CD4-positive, alpha-beta T cell (primary cell): Measurements from ENCODE around the gene LRRC57. TPM values are rescaled to one million over a fixed set of nuclear protein-coding genes. Genes with fewer than 3 reads are reported as not detected.
A peak's percentile ranks its signal among the peaks of the same experiment; 100 is the strongest.

Experiments
- ATAC-seq: fragments of 200-7000 bp; cut with Tn5 transposase; one replicate; pipeline ENCODE4 v1.10.0; 2022; ENCODE audit warnings: mild to moderate bottlenecking; ENCODE audit not compliant: poor library complexity
- CTCF ChIA-PET: fragments of 350-600 bp; sonication (Branson Sonifier 250); formaldehyde crosslinking; loops from one replicate; lab custom pipeline; 2021; ENCODE audit warnings: antibody characterized with exemption, inconsistent platforms; lab: Charles Lee
- POLR2A ChIA-PET: fragments of 350-600 bp; sonication (Branson Sonifier 250); formaldehyde crosslinking; loops from one replicate; lab custom pipeline; 2021; ENCODE audit warnings: antibody characterized with exemption, inconsistent platforms; lab: Charles Lee
- DNase-seq, 14 experiments: peaks; one replicate each; pipeline ENCODE4 v3.0.0-alpha.2; 2013 to 2020; ENCODE audit warnings: mixed read lengths in 2 of 14
- H3K27ac ChIP-seq, 2 donors: one replicate each; pipeline versions ENCODE4 v1.5.1 to v1.7.0; 2013; ENCODE audit warnings: low read length in 2 of 2, low read depth in 1 of 2, mild to moderate bottlenecking in 1 of 2
- H3K27me3 ChIP-seq, 2 experiments: 1 replicate in 1 of 2; 2 replicates in 1 of 2; pipeline versions ENCODE4 v1.6.1 to v1.7.0; 2013; ENCODE audit warnings: low read length in 2 of 2, control low read depth in 1 of 2, mild to moderate bottlenecking in 1 of 2, moderate library complexity in 1 of 2; ENCODE audit not compliant: insufficient read depth in 2 of 2, control insufficient read depth in 1 of 2
- H3K36me3 ChIP-seq: one replicate; pipeline ENCODE4 v1.6.1; 2013; ENCODE audit warnings: low read length, control low read depth; ENCODE audit not compliant: insufficient read depth
- H3K4me1 ChIP-seq: one replicate; pipeline ENCODE4 v1.6.1; 2013; ENCODE audit warnings: low read length, control low read depth; ENCODE audit not compliant: insufficient read depth
- H3K4me3 ChIP-seq: one replicate; pipeline ENCODE4 v1.5.1; 2013; ENCODE audit warnings: mild to moderate bottlenecking, low read length, moderate library complexity
- H3K9me3 ChIP-seq, 2 experiments: 1 replicate in 1 of 2; 2 replicates in 1 of 2; pipeline versions ENCODE4 v1.6.1 to v1.7.0; 2013; ENCODE audit warnings: low read length in 2 of 2, mild to moderate bottlenecking in 2 of 2, control low read depth in 1 of 2, moderate library complexity in 1 of 2; ENCODE audit not compliant: control insufficient read depth in 1 of 2, insufficient read depth in 1 of 2
- H3K27ac Mint-ChIP-seq: one replicate; pipeline ENCODE4 v1.8.0; 2020; ENCODE audit warnings: mixed read lengths
- H3K27me3 Mint-ChIP-seq: one replicate; pipeline ENCODE4 v1.8.0; 2021; ENCODE audit warnings: mixed read lengths
- H3K36me3 Mint-ChIP-seq: one replicate; pipeline ENCODE4 v1.8.0; 2021; ENCODE audit warnings: low read depth, mixed read lengths
- H3K4me1 Mint-ChIP-seq: one replicate; pipeline ENCODE4 v1.8.0; 2021; ENCODE audit warnings: low read depth, mixed read lengths
- H3K4me3 Mint-ChIP-seq: one replicate; pipeline ENCODE4 v1.8.0; 2020; ENCODE audit warnings: mild to moderate bottlenecking, mixed read lengths
- H3K9me3 Mint-ChIP-seq: one replicate; pipeline ENCODE4 v1.8.0; 2020; ENCODE audit warnings: mixed read lengths
- CTCF ChIP-seq: fragments of 200-600 bp; IDR thresholded peaks from one replicate; pipeline ENCODE4 v1.8.0; 2022; ENCODE audit warnings: antibody characterized with exemption, mild to moderate bottlenecking
- intact Hi-C, 2 experiments: fragments of 100-400 bp; cut with DNase I in 1 of 2; cut with micrococcal nuclease in 1 of 2; formaldehyde crosslinking; loops; one replicate each; pipeline versions ENCODE4 v1.15.1 to v1.9.0; 2023 to 2025; cut with DNase I, micrococcal nuclease
- total RNA-seq, 174 experiments: library from RNA in 2 of 174; stranded (reverse) in 2 of 174; gene quantifications; one replicate each; pipeline ENCODE4 v1.2.3 and lab custom pipeline; 2021 to 2026

The LRRC57 gene
- total RNA-seq, 2 experiments from 2014 or later: 25.8 to 29.6 TPM

- no peaks in the 10 kb centered on the region for H3K27me3 Mint-ChIP-seq
- intact Hi-C loops: loop anchor here in 1 of 2 experiments (5.0 kb wide), 1 partner anchor 107 kb away; no protein-coding TSS in a partner anchor
- peak overlapping the region; percentile 15 for H3K27ac Mint-ChIP-seq
- no peak overlapping the region for H3K4me3 Mint-ChIP-seq
- H3K4me3 ChIP-seq: no peak overlapping the region
- no peak for TF ChIP-seq CTCF
- no peaks in the 10 kb centered on the region for H3K9me3 Mint-ChIP-seq
- H3K27me3 ChIP-seq: no peaks in the 10 kb centered on the region
- H3K4me1 Mint-ChIP-seq: peaks cover 49% of the 10 kb centered on the region
- ATAC-seq: no peak
- POLR2A ChIA-PET: interaction anchor here (1.1 to 1.9 kb wide), 2 partner anchors 10 to 50 kb away, joined by 3 to 5 read pairs; partner anchors contain the start of gene SNAP23
- H3K27ac ChIP-seq: peak overlapping the region in 1 of 2 donors; percentile 5
- H3K36me3 ChIP-seq: peaks cover 21% of the 10 kb centered on the region
- CTCF ChIA-PET: interaction anchor here (0.7 to 1.0 kb wide), 2 partner anchors 23 to 36 kb away, joined by 3 read pairs; no protein-coding TSS in a partner anchor
- no peaks in the 10 kb centered on the region for H3K9me3 ChIP-seq
- H3K4me1 ChIP-seq: peaks cover 21% of the 10 kb centered on the region
- DNase-seq: peak in 1 of 14 experiments; percentile 8
- H3K36me3 Mint-ChIP-seq: peaks cover 63% of the 10 kb centered on the region
These were observed 3.6 kb downstream of the LRRC57 start for GRCh38 chr15:42544853-42545629.

GRCh38 chr15:42533246-42533645, 15.3 kb downstream of the LRRC57 start:
- Histone ChIP-seq H3K4me1 (no peaks in the 10 kb centered on the region), H3K27ac (no peak overlapping the region), H3K27me3 (no peaks in the 10 kb centered on the region), H3K9me3 (no peaks in the 10 kb centered on the region), H3K36me3 (peaks cover 31% of the 10 kb centered on the region), H3K4me3 (no peak overlapping the region)
- Mint-ChIP-seq H3K27ac (no peak overlapping the region), H3K36me3 (peaks cover 51% of the 10 kb centered on the region), H3K4me1 (no peaks in the 10 kb centered on the region), H3K9me3 (no peaks in the 10 kb centered on the region), H3K27me3 (no peaks in the 10 kb centered on the region), H3K4me3 (no peak overlapping the region)
- intact Hi-C loops: no loop called here
- DNase-seq (no peak), ATAC-seq (no peak)
- no peak for TF ChIP-seq CTCF
- CTCF ChIA-PET: no interaction called here
- POLR2A ChIA-PET: no interaction called here

GRCh38 chr15:42528970-42529369, 19.6 kb downstream of the LRRC57 start:
- intact Hi-C loops: loop anchor here in 1 of 2 experiments (10.0 kb wide), 1 partner anchor 126 kb away; no protein-coding TSS in a partner anchor
- ChIA-PET POLR2A (no interaction called here), CTCF (no interaction called here)
- TF ChIP-seq CTCF: no peak
- no peaks in the 10 kb centered on the region for H3K9me3 ChIP-seq
- H3K4me1 ChIP-seq: no peaks in the 10 kb centered on the region
- H3K27me3 ChIP-seq: no peaks in the 10 kb centered on the region
- ATAC-seq: no peak
- H3K36me3 Mint-ChIP-seq: peaks cover 60% of the 10 kb centered on the region
- H3K27ac ChIP-seq: no peak overlapping the region
- H3K27ac Mint-ChIP-seq: no peak overlapping the region
- H3K4me3 Mint-ChIP-seq: no peak overlapping the region
- no peak overlapping the region for H3K4me3 ChIP-seq
- no peaks in the 10 kb centered on the region for H3K27me3 Mint-ChIP-seq
- H3K4me1 Mint-ChIP-seq: no peaks in the 10 kb centered on the region
- H3K9me3 Mint-ChIP-seq: no peaks in the 10 kb centered on the region
- no peak for DNase-seq
- peaks cover 37% of the 10 kb centered on the region for H3K36me3 ChIP-seq
